HUES48 (cell line): ENCODE data around the gene C1orf105.
A peak's percentile ranks its signal among the peaks of the same experiment; 100 is the strongest.

ENCODE experiments used
- H3K27ac ChIP-seq: one replicate; pipeline ENCODE4 v1.7.0; 2013; ENCODE audit warnings: low read depth, low read length, inconsistent platforms
- H3K27me3 ChIP-seq: 2 replicates; pipeline ENCODE4 v1.6.1; 2013; ENCODE audit warnings: mild to moderate bottlenecking, low read length; ENCODE audit not compliant: control insufficient read depth, insufficient read depth
- H3K36me3 ChIP-seq: 2 replicates; pipeline ENCODE4 v1.6.1; 2013; ENCODE audit warnings: low read length; ENCODE audit not compliant: control insufficient read depth, insufficient read depth
- H3K4me1 ChIP-seq: 2 replicates; pipeline ENCODE4 v1.6.1; 2013; ENCODE audit warnings: mild to moderate bottlenecking, low read length; ENCODE audit not compliant: control insufficient read depth, insufficient read depth
- H3K4me3 ChIP-seq: 2 replicates; pipeline ENCODE4 v1.5.1; 2013; ENCODE audit warnings: mild to moderate bottlenecking, low read depth, low read length
- H3K9ac ChIP-seq: 2 replicates; pipeline ENCODE4 v1.6.1; 2013; ENCODE audit warnings: mild to moderate bottlenecking, low read depth, low read length, moderate library complexity
- H3K9me3 ChIP-seq: 2 replicates; pipeline ENCODE4 v1.6.1; 2013; ENCODE audit warnings: low read length; ENCODE audit not compliant: control insufficient read depth, insufficient read depth

C1orf105 gene

GRCh38 chr1:172405912-172406311, 14.6 kb upstream of the C1orf105 start:
- Histone ChIP-seq H3K4me1 (no peaks in the 10 kb centered on the region), H3K36me3 (no peaks in the 10 kb centered on the region)

GRCh38 chr1:172406968-172407367, 13.5 kb upstream of the C1orf105 start:
- no peaks in the 10 kb centered on the region for H3K4me1 ChIP-seq
- H3K27ac ChIP-seq, result no peak overlapping the region
- H3K4me3 ChIP-seq, result no peak overlapping the region
- no peaks in the 10 kb centered on the region for H3K9me3 ChIP-seq
- no peak overlapping the region for H3K9ac ChIP-seq
- no peaks in the 10 kb centered on the region for H3K36me3 ChIP-seq
- H3K27me3 ChIP-seq, result no peaks in the 10 kb centered on the region

More at GRCh38 chr1:172405912-172406311, 14.6 kb upstream of the C1orf105 start:
- Histone ChIP-seq H3K27me3 (no peaks in the 10 kb centered on the region), H3K4me3 (no peak overlapping the region), H3K9ac (no peak overlapping the region), H3K9me3 (no peaks in the 10 kb centered on the region), H3K27ac (no peak overlapping the region)

GRCh38 chr1:172408958-172409357, 11.5 kb upstream of the C1orf105 start:
- Histone ChIP-seq H3K9me3 (no peaks in the 10 kb centered on the region), H3K4me3 (no peak overlapping the region), H3K4me1 (no peaks in the 10 kb centered on the region), H3K36me3 (no peaks in the 10 kb centered on the region), H3K27ac (no peak overlapping the region), H3K9ac (no peak overlapping the region), H3K27me3 (no peaks in the 10 kb centered on the region)

- Histone ChIP-seq H3K36me3 (no peaks in the 10 kb centered on the region), H3K9me3 (no peaks in the 10 kb centered on the region), H3K27ac (no peak overlapping the region), H3K4me3 (no peak overlapping the region), H3K4me1 (no peaks in the 10 kb centered on the region), H3K27me3 (no peaks in the 10 kb centered on the region), H3K9ac (no peak overlapping the region)
Measured at GRCh38 chr1:172410027-172410426, 10.5 kb upstream of the C1orf105 start.

- H3K36me3 ChIP-seq, result no peaks in the 10 kb centered on the region
- no peak overlapping the region for H3K4me3 ChIP-seq
- no peaks in the 10 kb centered on the region for H3K27me3 ChIP-seq
- peaks cover 7% of the 10 kb centered on the region for H3K4me1 ChIP-seq
- no peak overlapping the region for H3K27ac ChIP-seq
- H3K9me3 ChIP-seq, result no peaks in the 10 kb centered on the region
- H3K9ac ChIP-seq, result no peak overlapping the region
Measured at GRCh38 chr1:172411791-172412338, 8.6 kb upstream of the C1orf105 start.

- Histone ChIP-seq H3K4me1 (peaks cover 23% of the 10 kb centered on the region), H3K9me3 (no peaks in the 10 kb centered on the region), H3K36me3 (no peaks in the 10 kb centered on the region), H3K27me3 (no peaks in the 10 kb centered on the region), H3K27ac (no peak overlapping the region), H3K4me3 (no peak overlapping the region), H3K9ac (no peak overlapping the region)
Measured at GRCh38 chr1:172414331-172414730, 6.2 kb upstream of the C1orf105 start.

DNA sequence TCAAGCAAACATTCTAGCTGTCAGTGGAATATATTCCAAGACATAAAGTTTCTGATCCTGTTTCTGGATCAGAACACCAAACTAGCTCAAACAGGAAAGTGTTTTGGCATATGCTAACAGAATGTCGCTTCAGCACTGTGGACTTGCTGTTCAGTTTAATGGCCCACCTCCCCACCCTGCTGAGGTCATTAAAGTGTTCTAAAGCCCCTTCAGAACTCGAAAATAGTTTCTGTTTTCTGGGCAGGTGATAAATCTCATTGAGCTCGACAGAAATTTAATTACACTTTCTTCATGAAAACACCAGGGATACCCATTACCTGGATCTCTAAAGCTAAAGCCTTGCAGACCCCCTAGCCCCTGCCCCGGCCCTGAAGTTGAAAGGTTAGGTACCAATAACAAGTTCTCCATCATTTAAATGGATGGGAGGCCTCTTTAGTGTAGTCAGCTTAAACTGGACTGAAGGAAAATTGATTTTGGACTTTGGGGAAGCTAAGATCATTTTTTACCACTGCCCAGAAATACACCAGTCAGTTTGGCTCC, 3.9 kb upstream of the C1orf105 start:
- Histone ChIP-seq H3K4me1 (peaks cover 26% of the 10 kb centered on the region), H3K36me3 (no peaks in the 10 kb centered on the region), H3K4me3 (no peak overlapping the region), H3K9me3 (no peaks in the 10 kb centered on the region), H3K27ac (no peak overlapping the region), H3K27me3 (no peaks in the 10 kb centered on the region), H3K9ac (no peak overlapping the region)

DNA sequence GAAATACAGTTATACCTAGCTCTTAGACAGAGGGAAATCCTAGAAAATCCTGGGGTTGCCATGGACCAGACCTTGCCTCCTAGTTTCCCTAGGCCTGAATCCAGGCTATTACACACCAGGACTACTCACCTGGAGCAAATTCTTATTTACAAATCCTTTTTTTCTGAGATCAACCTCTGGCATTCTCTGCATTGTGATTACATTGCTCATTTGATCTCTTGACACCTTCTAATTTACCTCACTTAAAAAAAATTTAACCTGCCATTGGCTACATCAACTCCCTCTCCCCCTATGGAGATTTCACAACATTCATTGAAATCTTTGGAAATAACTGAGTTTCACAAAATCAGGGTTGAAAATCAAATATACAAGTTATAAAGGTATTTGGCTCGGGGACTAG, 2.9 kb upstream of the C1orf105 start:
- Histone ChIP-seq H3K27me3 (no peaks in the 10 kb centered on the region), H3K27ac (peak overlapping the region; percentile 11), H3K4me1 (peaks cover 27% of the 10 kb centered on the region), H3K9ac (no peak overlapping the region), H3K9me3 (no peaks in the 10 kb centered on the region), H3K36me3 (no peaks in the 10 kb centered on the region), H3K4me3 (no peak overlapping the region)

DNA sequence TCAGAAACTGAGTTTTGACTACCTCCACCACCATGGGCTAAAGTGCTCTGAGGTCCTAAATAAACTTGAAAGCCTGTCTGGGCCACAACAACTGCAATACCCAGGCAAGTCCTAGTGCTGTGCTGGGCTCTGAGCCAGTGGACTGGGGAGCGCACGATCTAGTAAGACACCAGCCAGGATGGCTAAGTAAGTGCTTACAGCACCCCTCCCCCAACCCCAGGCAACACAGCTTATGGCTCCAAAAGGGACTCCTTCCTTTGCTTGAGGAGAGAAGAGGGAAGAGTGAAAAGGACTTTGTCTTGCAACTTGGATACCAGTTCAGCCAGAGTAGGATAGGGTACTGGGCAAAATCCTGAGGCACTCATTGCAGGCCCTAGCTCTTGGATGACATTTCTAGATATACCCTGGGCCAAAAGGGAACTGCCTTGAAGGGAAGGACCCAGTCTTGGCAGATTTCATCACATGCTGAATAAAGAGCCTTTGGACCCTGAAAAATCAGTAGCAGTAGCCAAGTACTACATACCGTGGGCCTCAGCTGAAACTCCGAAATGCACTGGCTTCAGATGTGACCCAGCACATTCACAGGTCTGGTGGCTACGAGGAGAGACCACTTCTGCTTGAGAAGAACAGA, 1.6 kb downstream of the C1orf105 start:
- Histone ChIP-seq H3K9me3 (no peaks in the 10 kb centered on the region), H3K27me3 (no peaks in the 10 kb centered on the region), H3K36me3 (no peaks in the 10 kb centered on the region), H3K4me3 (no peak overlapping the region), H3K27ac (no peak overlapping the region), H3K9ac (no peak overlapping the region), H3K4me1 (peaks cover 25% of the 10 kb centered on the region)

GRCh38 chr1:172423336-172423735, 2.9 kb downstream of the C1orf105 start:
- no peak overlapping the region for H3K9ac ChIP-seq
- no peak overlapping the region for H3K27ac ChIP-seq
- H3K9me3 ChIP-seq, result no peaks in the 10 kb centered on the region
- H3K27me3 ChIP-seq, result no peaks in the 10 kb centered on the region
- H3K4me1 ChIP-seq, result peaks cover 12% of the 10 kb centered on the region
- H3K4me3 ChIP-seq, result no peak overlapping the region
- H3K36me3 ChIP-seq, result no peaks in the 10 kb centered on the region

DNA sequence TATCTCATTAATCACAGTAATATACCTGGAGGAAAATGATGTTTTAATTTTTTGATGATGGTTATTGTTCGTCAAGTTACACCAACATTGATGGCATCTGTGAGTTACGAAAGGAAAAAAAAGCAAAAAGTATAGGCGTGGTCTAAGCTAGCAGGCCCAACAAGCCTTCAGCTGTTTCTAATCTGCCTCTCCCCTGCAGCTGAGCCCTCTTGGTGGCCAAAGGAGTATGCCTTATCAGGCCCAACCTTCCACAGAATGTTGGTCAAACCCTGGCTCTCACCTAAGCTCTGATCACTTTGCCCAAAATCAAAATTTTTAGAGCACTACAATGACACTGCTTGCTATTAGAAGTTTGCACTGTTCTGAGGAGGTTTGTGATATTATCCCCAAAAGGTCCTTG, 4.9 kb downstream of the C1orf105 start:
- no peaks in the 10 kb centered on the region for H3K27me3 ChIP-seq
- peaks cover 12% of the 10 kb centered on the region for H3K4me1 ChIP-seq
- no peaks in the 10 kb centered on the region for H3K36me3 ChIP-seq
- no peak overlapping the region for H3K27ac ChIP-seq
- H3K9ac ChIP-seq, result no peak overlapping the region
- H3K4me3 ChIP-seq, result no peak overlapping the region
- no peaks in the 10 kb centered on the region for H3K9me3 ChIP-seq
